GM12801 (cell line): Measurements from ENCODE around the gene METRN.

Experiments
- CTCF ChIP-seq: IDR thresholded peaks from one replicate; pipeline ENCODE4 v1.5.1; 2011; ENCODE audit warnings: control low read depth; ENCODE audit not compliant: insufficient read length; ENCODE audit errors: extremely low read depth

METRN gene

GRCh38 chr16:678858-679813 lies 35.8 kb upstream of the METRN start:
- TF ChIP-seq CTCF, result no peak

GRCh38 chr16:679814-680624 lies 34.9 kb upstream of the METRN start, which contains the start of gene STUB1:
Gene STUB1 (plus strand): TSS chr16:680410. CDS start chr16:680526, 116 bp downstream.
- TF ChIP-seq CTCF, result no peak

GRCh38 chr16:680625-680945 lies 34.3 kb upstream of the METRN start:
- TF ChIP-seq CTCF, result no peak

- no peak for TF ChIP-seq CTCF
These were observed 33.8 kb upstream of the METRN start for GRCh38 chr16:680967-681745.

GRCh38 chr16:681746-682427 lies 33.0 kb upstream of the METRN start:
- no peak for TF ChIP-seq CTCF

GRCh38 chr16:682493-683395 lies 32.2 kb upstream of the METRN start:
- no peak for TF ChIP-seq CTCF
